ENCODE data around the gene DDX54.

Gene DDX54

DNA sequence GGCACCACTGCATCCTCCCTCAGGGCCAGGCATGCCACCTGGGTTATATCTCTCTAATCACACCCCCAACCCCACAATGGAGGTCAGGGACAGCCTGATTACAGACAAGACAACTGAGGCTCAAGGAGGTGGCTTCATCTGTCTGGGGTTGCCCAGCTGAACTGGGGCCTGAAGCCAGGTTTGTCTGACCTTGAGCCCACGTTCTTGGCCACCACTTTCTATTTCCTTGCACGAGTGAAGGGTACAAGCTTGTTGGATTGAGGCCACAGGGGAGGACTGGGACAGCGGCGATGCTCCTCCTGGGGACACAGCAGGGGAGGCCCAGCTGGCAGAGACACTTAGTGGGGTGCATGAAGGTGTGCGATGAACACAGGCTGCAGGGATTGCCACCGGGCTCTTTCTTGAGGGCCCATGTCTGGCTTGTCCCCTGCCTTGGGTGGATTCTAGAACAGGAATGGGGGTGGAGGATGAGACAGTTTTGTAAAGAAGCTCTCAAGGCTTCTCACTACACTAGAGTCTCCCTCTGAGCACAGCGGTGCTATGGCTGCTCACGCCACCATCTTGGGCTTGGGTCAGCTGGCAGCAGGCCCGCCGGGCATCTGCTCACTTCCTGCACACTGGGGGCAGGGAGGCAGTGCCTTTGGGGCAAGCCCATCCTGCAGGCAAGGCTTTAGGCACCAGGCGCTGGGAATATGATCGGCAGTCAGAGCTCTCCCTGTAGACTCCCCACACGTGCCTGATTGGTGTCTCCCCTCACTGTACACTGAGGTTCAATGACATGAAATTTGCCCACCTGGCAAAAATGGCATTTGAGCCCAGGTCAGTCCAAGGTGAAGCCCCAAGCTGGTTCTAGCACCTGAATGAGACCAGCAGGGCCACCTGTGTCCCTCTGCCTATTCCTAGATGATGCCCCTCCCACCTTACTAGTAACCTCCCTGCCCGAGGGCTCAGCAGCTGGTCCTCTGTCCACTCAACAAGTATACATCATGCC lies 16.2 kb upstream of the DDX54 start:
- TF ChIP-seq CTCF (IDR thresholded peaks at IDR 0.05) (no peak), ZFX (IDR thresholded peaks at IDR 0.05; ENCODE audit: borderline replicate concordance) (no peak)
- H3K27ac ChIP-seq = no peak overlapping the region

DNA sequence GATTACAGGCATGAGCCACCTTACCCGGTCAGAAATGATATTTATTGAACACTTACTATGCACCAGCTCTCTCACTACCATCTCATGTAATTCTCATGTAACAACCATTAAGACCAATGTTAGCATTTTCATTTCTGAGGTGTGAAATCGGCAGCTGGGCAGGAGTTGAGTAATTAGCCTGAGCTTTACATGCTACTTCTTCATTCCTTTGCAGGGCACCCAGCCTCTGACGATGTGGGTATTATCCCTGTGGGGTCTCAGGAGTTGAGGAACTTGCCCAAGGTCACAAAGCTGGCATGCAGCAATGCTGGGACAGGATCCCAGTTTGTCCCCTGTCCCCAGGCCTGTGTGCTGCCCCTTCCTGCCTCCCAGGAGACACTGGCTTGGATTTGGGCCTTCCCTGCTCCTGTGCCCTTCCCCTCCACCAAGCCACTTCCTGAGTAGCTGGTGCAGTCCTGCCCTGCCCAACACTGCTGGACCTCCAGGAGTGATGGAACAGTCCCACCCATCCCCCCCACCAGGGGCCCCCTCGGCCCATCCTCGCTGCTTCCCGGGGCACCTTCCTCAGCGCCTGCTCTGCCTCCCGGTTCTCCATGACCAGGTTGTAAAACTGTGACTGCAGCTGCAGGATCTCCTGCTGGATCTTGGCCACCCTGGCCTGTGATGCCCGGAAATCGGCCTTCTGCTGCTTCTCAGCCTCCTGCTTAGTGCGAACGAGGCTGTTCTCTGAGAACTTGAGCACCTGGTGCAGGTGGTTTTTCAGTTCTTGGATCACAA lies 14.9 kb upstream of the DDX54 start:
- TF ChIP-seq CTCF (IDR thresholded peaks at IDR 0.05) (no peak), ZFX (IDR thresholded peaks at IDR 0.05; ENCODE audit: borderline replicate concordance) (no peak)
- no peak overlapping the region for H3K27ac ChIP-seq

- TF ChIP-seq ZFX (IDR thresholded peaks at IDR 0.05; ENCODE audit: borderline replicate concordance) (no peak), CTCF (IDR thresholded peaks at IDR 0.05) (no peak)
- no peak overlapping the region for H3K27ac ChIP-seq
Observed at GRCh38 chr12:113198296-113198695, 13.0 kb upstream of the DDX54 start.

- no peak overlapping the region for H3K27ac ChIP-seq
Observed at GRCh38 chr12:113197518-113198077, 12.3 kb upstream of the DDX54 start.

DNA sequence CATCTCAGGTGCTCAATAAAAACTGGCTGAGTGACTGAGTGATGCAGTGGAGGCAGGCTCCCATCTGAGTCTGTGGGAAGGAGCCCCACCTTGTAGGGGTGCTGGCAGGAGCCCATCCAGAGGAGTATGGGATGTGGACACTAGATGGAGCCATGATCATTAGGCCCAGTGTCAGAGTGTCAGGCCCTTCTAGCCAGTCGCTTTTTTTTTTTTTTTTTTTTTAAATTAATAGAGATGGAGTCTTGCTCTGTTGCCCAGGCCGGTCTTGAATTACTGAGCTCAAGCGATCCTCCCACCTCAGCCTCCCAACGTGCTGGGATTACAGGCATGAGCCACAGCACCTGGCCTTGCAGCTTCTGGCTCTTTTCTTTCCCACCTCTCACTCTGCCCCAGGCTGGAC lies 11.7 kb upstream of the DDX54 start:
- TF ChIP-seq CTCF (IDR thresholded peaks at IDR 0.05) = peak; percentile 86
- TF ChIP-seq ZFX (IDR thresholded peaks at IDR 0.05; ENCODE audit: borderline replicate concordance) = no peak
- H3K27ac ChIP-seq = no peak overlapping the region

More at GRCh38 chr12:113197518-113198077, 12.3 kb upstream of the DDX54 start:
- TF ChIP-seq CTCF (IDR thresholded peaks at IDR 0.05) = no peak
- no peak for TF ChIP-seq ZFX (IDR thresholded peaks at IDR 0.05; ENCODE audit: borderline replicate concordance)

DNA sequence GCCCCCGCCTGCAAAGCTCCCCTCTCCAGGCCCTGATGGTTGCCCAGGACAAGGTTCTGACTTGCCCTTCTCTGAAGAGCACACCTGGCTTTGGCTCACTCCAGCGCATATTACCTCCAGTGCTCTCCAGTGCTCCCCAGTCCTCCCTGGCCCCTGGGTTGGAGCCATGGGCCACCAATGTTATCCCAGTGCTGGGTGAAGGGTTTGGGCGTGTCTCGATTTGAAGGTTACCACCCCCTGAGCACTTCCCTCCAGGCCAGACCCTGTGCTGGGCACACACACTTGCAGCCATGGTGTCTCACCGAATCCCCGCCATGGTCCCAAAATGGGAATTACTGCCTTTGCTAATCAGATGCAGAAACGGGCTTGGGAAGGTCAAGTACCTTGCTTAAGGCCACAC lies 11.3 kb upstream of the DDX54 start:
- no peak overlapping the region for H3K27ac ChIP-seq
- TF ChIP-seq CTCF (IDR thresholded peaks at IDR 0.05) (no peak), ZFX (IDR thresholded peaks at IDR 0.05; ENCODE audit: borderline replicate concordance) (no peak)

Measured in 22Rv1 (cell line).